Chondrocyte (in vitro differentiated cells): Measurements from ENCODE around the gene CGREF1. TPM values are rescaled to one million over a fixed set of nuclear protein-coding genes. Genes with fewer than 3 reads are reported as not detected.

Experiments
- DNase-seq: peaks from one replicate; pipeline ENCODE4 v3.0.0; 2021; ENCODE audit warnings: mixed read lengths, low spot score
- H3K27ac Mint-ChIP-seq: one replicate; pipeline ENCODE4 v1.8.0; 2021; ENCODE audit warnings: mild to moderate bottlenecking, moderate library complexity, mixed read lengths; ENCODE audit not compliant: unreplicated experiment
- H3K27me3 Mint-ChIP-seq: 2 replicates; pipeline ENCODE4 v1.8.0; 2021; ENCODE audit warnings: low read depth, mixed read lengths
- H3K36me3 Mint-ChIP-seq: 2 replicates; pipeline ENCODE4 v1.8.0; 2021; ENCODE audit warnings: low read depth, mixed read lengths
- H3K4me1 Mint-ChIP-seq: 2 replicates; pipeline ENCODE4 v1.8.0; 2021; ENCODE audit warnings: low read depth, mild to moderate bottlenecking, mixed read lengths
- H3K4me3 Mint-ChIP-seq: one replicate; pipeline ENCODE4 v1.8.0; 2021; ENCODE audit warnings: mild to moderate bottlenecking, moderate library complexity, mixed read lengths; ENCODE audit not compliant: unreplicated experiment
- H3K9me3 Mint-ChIP-seq: 2 replicates; pipeline ENCODE4 v1.8.0; 2021; ENCODE audit warnings: low read depth, mixed read lengths
- total RNA-seq: library from RNA; stranded (reverse); gene quantifications from 3 replicates; pipeline ENCODE4 v1.2.1, GENCODE V29; 2021
- TF ChIP-seq, protein P1 (sequence below): fragments of 200-600 bp; sonication (generic); IDR thresholded peaks from 2 replicates; pipeline ENCODE4 v1.5.0; 2021; ENCODE audit warnings: antibody characterized with exemption, mild to moderate bottlenecking, moderate library complexity

Gene CGREF1
- total RNA-seq, 1 donor from 2014 or later: 15.9 TPM

DNA sequence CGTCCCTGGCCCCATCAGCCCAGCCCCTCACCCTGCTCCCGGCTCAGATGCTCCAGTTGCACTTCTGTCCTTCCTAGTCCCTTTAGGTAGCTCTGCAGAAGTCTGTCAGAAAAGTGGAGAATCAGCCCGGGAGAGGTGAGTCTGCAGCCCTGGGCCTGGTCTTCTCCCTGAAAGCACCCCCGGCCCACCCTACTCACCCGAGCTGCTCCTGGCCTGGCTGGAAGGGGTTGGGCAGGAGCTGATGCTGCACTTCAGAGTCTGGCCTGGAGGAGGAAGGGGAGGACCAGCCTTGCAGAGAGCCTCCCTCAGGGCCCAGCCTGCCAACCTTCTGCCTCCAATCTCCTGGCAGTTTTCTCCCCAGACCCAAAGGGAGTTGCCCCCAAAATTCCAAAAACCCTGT lies 16.6 kb downstream of the CGREF1 start:
- no peaks in the 10 kb centered on the region for H3K9me3 Mint-ChIP-seq
- no peak overlapping the region for H3K27ac Mint-ChIP-seq
- H3K27me3 Mint-ChIP-seq: peaks cover 1% of the 10 kb centered on the region
- peaks cover 7% of the 10 kb centered on the region for H3K4me1 Mint-ChIP-seq
- no peak for DNase-seq
- no peak overlapping the region for H3K4me3 Mint-ChIP-seq
- TF ChIP-seq, protein P1, sequence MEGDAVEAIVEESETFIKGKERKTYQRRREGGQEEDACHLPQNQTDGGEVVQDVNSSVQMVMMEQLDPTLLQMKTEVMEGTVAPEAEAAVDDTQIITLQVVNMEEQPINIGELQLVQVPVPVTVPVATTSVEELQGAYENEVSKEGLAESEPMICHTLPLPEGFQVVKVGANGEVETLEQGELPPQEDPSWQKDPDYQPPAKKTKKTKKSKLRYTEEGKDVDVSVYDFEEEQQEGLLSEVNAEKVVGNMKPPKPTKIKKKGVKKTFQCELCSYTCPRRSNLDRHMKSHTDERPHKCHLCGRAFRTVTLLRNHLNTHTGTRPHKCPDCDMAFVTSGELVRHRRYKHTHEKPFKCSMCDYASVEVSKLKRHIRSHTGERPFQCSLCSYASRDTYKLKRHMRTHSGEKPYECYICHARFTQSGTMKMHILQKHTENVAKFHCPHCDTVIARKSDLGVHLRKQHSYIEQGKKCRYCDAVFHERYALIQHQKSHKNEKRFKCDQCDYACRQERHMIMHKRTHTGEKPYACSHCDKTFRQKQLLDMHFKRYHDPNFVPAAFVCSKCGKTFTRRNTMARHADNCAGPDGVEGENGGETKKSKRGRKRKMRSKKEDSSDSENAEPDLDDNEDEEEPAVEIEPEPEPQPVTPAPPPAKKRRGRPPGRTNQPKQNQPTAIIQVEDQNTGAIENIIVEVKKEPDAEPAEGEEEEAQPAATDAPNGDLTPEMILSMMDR: no peak
- H3K36me3 Mint-ChIP-seq: peaks cover 3% of the 10 kb centered on the region

DNA sequence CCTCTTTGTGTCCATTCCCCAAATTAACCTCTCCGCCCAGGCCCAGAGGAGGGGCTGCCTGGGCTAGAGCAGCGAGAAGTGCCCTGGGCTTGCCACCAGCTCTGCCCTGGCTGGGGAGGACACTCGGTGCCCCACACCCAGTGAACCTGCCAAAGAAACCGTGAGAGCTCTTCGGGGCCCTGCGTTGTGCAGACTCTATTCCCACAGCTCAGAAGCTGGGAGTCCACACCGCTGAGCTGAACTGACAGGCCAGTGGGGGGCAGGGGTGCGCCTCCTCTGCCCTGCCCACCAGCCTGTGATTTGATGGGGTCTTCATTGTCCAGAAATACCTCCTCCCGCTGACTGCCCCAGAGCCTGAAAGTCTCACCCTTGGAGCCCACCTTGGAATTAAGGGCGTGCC lies 18.9 kb downstream of the CGREF1 start:
- no peak overlapping the region for H3K4me3 Mint-ChIP-seq
- H3K27me3 Mint-ChIP-seq: peaks cover 1% of the 10 kb centered on the region
- H3K27ac Mint-ChIP-seq: no peak overlapping the region
- peaks cover 3% of the 10 kb centered on the region for H3K36me3 Mint-ChIP-seq
- DNase-seq: no peak
- H3K4me1 Mint-ChIP-seq: peaks cover 9% of the 10 kb centered on the region
- TF ChIP-seq, protein P1: no peak
- H3K9me3 Mint-ChIP-seq: no peaks in the 10 kb centered on the region

DNA sequence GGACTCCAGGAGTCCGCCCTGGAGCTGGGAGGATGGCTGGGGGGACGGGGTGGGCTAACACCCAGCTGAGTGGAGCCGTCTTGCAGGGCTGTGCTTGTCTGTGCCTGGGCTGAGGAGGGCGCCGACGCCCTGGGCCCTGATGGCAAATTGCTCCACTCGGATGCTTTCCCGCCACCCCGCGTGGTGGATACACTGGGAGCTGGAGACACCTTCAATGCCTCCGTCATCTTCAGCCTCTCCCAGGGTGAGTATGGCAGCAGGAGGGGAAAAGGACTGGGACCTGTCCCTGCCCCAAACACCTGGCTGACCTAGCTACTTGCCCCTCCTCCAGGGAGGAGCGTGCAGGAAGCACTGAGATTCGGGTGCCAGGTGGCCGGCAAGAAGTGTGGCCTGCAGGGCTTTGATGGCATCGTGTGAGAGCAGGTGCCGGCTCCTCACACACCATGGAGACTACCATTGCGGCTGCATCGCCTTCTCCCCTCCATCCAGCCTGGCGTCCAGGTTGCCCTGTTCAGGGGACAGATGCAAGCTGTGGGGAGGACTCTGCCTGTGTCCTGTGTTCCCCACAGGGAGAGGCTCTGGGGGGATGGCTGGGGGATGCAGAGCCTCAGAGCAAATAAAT lies 19.5 kb downstream of the CGREF1 start:
- no peak overlapping the region for H3K27ac Mint-ChIP-seq
- DNase-seq: no peak
- no peaks in the 10 kb centered on the region for H3K9me3 Mint-ChIP-seq
- no peak overlapping the region for H3K4me3 Mint-ChIP-seq
- peaks cover 3% of the 10 kb centered on the region for H3K36me3 Mint-ChIP-seq
- H3K27me3 Mint-ChIP-seq: peaks cover 1% of the 10 kb centered on the region
- TF ChIP-seq, protein P1: no peak
- peaks cover 9% of the 10 kb centered on the region for H3K4me1 Mint-ChIP-seq

DNA sequence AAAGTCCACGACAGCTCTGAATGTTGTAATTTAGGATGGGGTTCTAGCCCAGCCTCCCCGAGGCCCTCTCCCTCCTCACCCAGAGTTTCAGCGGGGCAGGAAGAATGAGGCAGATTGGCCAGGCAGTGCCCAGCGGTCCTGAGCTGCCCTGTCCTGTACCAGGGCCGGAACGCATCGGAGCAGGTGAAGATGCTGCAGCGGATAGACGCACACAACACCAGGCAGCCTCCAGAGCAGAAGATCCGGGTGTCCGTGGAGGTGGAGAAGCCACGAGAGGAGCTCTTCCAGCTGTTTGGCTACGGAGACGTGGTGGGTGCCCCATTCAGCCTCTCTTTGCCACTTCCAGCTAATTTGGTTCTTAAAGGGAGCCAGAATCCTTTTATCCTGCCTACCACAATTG lies 21.6 kb downstream of the CGREF1 start:
- Mint-ChIP-seq H3K27ac (no peak overlapping the region), H3K4me1 (peaks cover 9% of the 10 kb centered on the region), H3K36me3 (no peaks in the 10 kb centered on the region), H3K4me3 (no peak overlapping the region), H3K27me3 (peaks cover 1% of the 10 kb centered on the region), H3K9me3 (no peaks in the 10 kb centered on the region)
- no peak for DNase-seq
- TF ChIP-seq, protein P1: no peak

DNA sequence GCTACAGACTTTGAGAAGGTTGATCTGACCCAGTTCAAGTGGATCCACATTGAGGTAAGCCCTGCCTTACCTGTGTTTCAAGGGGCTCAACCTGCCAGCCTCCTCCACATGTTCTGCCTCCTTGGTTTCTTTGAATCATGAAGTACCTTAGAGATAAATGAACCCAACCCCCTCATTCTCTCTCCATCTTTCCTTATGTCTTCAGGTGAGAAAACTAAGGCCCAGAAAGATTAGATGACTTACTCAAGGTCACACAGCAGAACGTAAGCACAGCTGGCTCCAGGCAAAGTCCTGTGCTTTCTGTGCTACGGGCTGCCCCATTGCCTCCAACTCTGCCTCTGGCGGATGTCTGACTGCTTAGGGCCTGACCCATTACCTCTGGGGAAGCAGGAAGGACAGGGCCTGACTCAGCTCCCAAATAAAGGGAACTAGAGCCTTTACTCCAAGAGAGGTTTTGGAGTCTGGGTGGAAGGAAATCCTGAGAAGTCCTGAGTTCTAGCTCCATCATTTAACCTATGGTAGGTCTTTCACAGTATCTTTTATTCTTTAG lies 22.1 kb downstream of the CGREF1 start:
- H3K9me3 Mint-ChIP-seq: no peaks in the 10 kb centered on the region
- H3K27me3 Mint-ChIP-seq: no peaks in the 10 kb centered on the region
- no peaks in the 10 kb centered on the region for H3K36me3 Mint-ChIP-seq
- TF ChIP-seq, protein P1: no peak
- H3K4me3 Mint-ChIP-seq: no peak overlapping the region
- DNase-seq: no peak
- H3K4me1 Mint-ChIP-seq: peaks cover 9% of the 10 kb centered on the region
- H3K27ac Mint-ChIP-seq: no peak overlapping the region
